HG03196 (cell line): Measurements from ENCODE around the gene MCC.
"Not testable (repeated sequence)": the region's sequence is repeated elsewhere in the genome, so short reads cannot be mapped to it uniquely, and the experiment has no call there.

Source experiments
- ATAC-seq: cut with Tn5 transposase; IDR thresholded peaks from one replicate; pipeline ENCODE4 v1.9.1; 2021; ENCODE audit not compliant: unreplicated experiment

Gene MCC

DNA sequence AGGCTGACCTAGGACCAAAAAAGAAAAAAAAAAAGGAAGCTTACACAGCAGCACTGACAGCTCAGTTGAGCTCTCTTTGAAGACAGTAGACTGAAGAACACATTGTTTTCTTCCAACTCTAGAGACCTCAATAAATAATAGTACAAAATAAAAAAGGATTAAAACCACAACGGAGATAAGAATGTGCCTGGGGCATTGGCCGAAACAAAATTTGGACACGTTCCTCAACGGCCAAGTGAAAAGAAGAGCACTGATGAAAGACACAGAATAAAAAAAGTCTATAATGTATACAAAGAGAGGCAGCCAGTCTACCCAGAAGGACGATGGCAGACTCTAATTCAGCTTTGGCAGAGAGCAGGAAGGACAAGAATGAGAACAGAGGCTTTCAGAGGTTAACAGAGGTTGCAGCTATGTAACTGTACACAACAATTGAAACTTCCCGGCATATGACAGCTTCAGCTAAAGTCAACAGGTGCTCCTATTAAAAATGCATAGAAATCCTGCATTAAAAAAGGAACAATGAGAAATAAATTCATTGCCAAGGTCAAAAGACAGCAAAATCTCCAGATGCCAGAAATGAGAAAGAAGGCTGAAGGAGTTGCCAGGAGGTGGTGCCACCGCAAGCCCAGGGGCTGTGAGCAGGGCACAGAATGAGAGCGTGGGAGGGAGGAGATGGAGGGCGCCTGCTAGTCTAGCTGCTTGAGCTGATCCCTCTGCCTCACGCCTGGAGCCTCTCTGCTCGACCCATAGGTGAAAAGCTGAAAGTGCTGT, 397.7 kb downstream of the MCC start:
- ATAC-seq, result no peak

DNA sequence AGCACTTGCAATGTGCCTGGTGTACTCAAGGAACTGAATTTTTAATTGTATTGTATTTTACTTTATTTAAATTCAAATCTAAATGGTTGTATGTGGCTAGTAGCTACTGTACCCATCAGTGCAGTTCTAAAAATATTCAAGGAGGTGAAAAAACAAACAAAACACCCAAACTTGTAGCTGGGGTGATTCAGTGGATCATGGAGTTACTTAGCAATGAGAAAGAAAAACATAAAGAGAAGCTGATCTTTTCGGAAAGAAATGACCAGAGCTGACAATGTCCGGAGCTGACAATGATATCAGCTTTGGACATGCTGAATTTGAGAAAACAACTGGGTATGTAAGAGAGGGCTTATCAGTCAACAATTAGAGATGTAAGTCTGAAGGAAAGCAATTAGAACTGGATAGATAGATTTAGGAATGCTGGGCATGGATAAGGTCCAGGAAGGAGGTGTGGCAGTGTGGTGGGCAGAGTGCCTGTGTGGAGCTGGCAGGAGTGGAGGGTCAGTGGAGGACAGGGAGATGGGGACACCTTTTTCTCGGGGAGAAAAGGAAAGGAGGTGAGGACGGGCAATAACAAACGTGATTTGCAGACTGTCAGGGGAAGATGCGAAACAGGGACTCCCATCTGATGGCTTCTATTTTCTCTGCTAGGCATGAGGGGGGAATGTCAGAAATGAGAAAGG, 398.5 kb downstream of the MCC start:
- no peak for ATAC-seq

DNA sequence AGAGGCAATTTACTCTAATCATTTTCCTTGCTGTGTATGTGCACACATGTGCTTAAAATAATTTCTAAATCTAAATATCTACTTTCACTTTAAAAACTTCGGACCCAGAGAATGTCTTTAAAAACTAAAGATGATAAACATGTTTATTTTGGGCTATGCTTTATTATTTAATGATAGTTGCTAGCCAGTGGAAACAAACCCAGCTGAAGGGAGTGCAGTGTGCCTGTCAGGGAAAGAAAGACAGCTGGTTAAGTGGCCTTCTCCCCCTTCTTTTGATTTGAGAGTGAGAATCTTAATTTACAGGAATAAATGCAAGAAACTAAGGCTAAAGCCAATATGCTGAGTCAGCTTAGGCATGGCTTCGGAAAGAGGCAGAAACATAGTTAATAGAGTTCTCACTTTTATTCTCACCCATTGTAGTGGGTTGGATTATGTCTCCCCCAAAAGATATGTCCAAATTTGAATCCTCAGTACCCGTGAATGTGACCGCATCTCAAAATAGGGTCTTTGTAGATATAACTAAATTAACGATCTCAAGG, 400.2 kb downstream of the MCC start:
- no peak for ATAC-seq

DNA sequence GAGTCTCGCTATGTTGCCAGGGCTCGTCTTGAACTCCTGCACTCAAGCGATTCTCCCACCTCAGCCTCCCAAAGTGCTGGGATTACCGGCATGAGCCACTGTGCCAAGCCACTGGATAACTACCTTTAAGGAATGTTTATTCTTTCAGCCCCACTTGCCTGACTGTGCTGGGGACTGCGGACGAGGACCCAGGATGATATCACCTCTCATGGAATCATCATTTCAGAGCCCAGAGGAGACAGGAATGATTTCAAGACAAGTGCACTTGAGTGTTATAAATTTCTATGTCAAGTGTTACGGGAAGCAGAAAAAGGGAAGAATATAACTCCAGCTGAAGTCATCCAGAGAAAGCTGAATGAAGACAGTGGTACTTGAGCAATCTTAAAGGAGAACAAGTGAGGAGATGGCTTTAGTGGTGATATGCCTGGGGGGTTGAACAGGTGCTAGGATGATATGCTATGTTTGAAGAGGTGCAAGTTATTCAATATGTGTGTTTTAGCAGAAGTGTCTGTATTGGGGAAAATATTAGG, 402.3 kb downstream of the MCC start:
- no peak for ATAC-seq

DNA sequence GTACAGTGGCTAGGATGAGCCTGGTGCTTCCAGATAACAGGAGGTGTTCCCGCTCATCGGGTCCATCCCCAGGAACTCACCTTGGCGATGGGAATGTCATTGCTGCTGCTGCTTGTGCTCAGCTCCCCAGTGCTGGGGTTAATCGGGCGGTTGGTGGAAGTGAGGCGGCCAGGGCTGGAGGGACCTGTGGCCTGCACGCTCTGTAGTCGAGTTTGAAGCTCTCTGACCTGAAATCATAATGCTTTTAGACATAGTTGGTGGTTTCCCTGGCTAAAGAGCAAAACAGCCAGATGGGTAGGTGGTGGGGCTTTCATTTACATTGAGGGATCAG, 403.2 kb downstream of the MCC start:
- no peak for ATAC-seq

DNA sequence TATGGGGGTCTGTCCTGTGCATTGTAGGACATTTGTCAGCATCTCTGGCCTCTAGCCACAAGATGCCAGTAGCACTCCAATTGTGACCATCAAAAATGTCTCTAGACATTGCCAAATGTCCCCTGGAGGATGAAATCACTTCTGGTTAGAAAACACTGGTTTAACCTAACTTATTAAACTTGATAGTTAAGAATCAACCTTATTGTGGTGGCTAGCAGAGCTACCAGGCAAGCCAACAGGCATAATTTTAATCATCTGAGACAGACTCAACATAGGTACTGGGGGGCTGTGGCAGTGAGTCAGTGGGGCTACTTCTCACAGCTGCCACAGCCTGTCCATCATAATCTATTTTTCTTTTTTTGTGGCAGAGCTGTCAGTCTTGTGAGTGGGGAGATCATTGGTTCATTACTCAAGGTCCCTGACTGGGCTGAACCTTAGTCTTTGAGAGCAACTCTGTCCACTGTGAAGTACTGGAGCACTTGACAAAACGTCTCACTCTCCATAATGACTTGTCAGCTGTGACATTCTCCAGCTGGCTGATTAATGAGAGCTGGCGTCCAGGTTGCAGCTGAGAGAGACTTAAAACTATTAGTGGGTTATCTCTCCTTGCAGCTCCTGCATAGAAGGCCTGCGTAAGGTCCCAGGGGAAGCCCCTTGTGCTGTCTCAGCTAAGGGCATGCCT, 403.7 kb downstream of the MCC start:
- no peak for ATAC-seq

DNA sequence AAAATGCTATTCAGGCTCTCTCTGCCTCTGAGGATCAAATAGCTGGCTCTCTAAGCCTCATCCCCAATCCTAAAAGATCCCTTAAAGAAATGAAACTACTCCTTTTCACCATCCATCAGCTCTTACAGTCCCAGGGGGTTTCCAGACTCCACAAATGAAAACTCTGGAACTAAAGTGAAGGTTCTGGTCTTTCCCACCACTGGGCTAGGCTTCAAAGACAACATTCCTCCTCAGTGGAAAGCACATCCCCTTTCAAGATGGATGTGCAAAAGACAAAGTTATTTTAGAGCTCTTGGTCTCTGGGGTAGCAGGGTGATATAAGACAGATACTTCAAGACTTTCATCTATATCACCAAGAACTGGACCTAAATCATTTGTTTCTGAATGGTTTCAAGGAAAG, 404.8 kb downstream of the MCC start:
- no peak for ATAC-seq

DNA sequence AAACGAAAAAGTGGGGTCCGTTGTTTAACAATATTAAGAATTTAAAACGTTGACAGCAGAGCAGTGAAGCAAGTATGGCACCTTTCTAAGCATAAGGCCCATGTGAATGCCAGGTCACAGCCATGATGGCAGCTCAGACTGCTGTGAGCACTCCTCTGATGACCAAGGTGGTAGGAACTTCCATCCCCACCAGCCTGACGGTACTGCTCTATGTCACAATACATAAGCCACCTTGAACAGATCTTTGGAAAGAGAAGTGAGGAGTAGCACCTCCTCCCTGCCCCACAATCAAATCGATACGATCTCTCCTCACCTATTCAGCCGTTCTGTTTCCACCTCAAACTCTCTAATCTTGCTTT, 405.7 kb downstream of the MCC start:
- ATAC-seq, result no peak

DNA sequence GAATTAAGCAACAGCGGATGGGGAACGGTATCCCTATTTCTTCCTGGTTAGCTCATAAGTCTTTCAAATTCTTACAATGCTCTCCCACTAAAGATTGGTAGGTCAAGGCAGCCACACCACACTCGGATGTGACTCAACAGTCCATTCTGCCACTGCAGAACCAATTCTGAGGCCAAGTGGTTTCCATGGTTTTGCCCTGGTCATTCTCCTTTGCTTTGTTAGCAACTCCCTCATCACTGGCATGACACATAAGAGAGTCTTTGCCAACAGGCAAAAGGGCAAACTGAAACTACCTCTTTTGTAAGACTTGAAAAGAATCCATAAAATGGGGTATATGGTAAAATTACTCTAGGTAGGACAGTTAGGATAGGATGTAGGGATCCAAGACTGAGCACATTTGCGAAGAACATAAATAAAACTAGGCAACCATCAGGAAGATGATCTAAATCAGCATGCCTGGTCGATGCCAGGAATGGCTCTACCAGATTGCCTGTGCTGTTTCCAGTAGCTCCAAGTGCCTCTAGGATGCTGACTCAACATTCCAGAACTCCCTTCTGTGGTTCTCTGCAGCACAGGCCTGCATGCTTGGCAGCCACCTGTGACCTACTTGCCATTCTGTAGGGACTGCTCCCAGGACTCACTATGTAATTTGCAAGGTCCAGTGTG, 406.2 kb downstream of the MCC start:
- ATAC-seq, result no peak

DNA sequence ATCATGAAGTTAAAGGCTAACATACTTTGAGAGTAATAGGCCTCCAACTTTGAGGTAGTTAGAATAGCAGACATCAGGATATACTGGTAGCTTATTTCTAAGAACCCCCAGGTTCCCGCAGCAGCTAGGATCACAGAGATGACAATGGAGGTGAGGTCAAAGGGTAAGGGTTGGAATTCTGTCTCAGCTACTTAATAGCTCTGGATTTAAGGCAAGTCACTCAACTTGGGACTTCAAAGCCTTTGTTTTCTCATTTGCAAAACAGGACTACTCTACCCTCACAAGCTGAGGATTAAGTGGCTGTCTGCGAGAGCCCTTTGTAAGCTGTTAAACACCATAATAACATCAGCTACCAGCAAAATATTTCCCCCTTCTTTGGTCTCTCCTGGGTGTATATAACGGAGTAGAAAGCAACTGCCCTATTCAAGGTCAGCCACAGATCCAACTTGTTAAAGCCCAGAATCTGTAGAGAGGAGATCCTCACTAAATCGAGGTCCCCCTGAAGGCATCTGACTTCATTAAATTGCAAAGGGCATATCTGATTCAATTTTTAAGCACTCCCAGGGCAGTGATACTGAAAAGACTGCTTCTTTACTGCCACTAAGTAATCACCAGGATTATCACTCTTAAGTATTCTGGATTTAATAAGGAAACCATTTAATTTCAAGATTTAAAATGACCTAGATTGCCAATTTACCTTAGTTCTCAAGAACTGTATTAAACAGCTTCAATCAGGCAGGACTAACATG, 407.0 kb downstream of the MCC start:
- no peak for ATAC-seq

DNA sequence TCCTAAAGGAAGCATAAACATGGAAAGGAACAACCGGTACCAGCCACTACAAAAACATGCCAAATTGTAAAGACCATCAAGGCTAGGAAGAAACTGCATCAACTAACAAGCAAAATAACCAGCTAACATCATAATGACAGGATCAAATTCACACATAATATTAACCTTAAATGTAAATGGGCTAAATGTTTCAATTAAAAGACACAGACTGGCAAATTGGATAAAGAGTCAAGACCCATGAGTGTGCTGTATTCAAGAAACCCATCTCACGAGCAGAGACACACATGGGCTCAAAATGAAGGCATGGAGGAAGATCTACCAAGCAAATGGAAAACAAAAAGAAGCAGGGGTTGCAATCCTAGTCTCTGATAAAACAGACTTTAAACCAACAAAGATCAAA, 411.6 kb downstream of the MCC start:
- ATAC-seq, result not testable (repeated sequence)

DNA sequence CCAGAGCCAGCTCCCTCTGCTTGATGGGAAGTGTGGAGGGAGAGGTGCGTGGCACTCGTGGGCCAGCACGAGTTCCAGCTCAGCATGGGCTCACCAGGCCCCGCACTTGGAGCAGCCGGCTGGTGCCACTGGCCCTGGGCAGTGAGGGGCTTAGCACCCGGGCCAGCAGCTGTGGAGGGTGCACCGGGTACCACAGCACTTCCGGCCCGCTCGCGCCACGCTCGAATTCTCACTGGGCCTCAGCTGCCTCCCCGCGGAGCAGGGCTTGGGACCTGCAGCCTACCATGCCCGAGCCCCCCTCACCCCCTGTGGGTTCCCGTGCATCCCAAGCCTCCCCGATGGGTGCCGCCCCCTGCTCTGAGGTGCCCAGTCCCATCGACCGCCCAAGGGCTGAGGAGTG, 413.2 kb downstream of the MCC start:
- no peak for ATAC-seq

DNA sequence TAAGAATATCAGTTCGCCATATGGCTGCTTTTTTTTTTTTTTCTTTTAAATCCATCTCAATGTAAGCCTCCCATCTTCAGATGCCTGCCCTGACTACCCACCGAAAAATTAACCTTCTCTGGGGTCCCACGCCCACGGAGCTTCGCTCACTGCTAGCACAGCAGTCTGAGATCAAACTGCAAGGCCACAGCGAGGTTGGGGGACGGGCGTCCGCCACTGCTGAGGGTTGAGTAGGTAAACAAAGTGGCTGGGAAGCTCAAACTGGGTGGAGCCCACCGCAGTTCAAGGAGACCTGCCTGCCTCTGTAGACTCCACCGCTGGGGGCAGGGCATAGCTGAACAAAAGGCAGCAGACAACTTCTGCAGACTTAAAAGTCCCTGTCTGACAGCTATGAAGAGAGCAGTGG, 414.6 kb downstream of the MCC start:
- ATAC-seq, result not testable (repeated sequence)

DNA sequence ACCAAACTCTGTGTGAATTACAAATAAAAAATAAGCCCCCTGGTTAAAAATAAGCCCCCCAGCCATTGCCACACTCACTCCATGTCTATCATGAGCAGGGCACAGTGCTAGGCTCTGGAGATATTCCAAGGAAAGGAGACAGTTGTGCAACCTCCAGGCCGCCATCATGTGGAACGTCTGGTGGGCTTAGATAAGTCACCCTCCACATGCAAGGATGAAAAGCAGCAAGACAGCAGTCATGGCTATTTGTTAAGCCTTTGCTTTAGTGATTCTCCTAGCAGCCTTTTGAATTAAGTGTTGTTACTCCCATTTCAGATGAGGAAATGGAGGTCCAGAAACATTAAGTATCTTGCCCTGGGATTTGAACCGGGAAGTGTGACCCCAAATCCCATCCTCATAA, 416.9 kb downstream of the MCC start:
- no peak for ATAC-seq

DNA sequence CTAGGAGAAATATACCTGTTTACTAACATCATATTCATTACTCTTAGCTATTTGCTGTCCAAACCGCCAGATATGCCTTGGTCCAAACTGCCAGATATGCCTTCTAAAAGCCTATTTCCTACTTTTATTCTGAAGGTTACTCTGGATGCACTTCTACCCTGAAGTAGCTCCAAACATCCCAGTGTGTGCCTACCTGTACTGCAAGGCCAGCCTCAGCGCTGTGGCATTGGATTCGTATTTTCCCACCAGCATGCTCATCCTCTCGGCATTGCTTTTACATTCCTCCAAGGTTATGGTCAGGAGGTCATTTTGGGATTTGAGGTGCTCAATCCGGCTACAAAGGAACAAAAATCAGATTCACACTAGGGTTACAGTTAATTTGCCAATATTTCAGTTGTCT, 417.4 kb downstream of the MCC start:
- ATAC-seq, result no peak

DNA sequence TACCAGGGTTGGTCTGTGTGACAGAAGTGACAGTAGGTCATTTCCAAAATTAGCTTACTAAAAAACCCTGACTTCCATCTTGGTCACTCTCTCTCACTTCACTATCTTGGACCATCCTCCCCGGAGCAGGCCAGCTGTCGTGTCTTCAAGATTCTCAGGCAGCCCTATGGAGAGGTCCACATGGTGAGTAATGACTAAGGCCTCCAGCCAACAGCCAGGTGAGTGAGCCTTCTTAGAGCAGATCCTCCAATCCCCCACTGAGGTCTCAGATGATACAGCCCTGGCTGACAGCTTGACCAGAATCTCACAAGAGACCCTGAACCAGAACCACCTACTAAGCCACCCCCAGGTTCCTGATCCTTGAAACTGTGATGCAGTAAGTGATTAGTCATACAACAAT, 419.7 kb downstream of the MCC start:
- ATAC-seq, result no peak

DNA sequence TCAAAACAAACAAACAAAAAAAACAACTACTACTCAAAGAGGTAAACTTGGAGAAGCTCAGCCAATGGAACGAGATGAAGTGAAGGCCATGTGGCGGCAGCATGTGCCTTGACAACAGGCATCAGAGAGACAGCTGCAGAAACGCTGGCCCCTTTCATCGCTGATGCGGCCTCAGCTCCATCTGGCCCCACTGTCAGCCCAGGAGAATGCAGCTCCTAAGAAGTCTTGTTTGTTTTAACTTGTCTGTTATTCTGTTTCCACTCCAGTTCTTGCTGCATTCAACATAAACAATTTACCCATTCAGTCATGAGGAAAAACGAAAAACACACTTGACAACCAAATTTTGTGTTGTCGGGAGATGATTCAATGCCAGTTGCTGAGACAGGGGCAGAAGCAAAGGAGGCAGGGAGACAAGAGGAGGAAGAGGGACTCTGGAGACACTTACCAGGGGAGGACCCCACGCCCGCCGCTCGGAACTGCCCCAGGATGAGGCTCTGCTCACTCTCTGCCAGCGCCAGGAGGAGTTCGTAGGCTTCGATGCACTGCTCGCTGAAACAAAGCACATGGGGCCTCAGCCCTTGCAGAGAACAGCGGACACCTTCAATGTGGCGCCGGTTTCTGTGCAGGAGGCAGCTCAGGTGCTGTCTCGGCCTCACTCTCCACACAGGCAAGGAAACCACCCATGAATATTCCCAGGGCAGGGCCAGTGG, 420.5 kb downstream of the MCC start:
- ATAC-seq, result no peak

DNA sequence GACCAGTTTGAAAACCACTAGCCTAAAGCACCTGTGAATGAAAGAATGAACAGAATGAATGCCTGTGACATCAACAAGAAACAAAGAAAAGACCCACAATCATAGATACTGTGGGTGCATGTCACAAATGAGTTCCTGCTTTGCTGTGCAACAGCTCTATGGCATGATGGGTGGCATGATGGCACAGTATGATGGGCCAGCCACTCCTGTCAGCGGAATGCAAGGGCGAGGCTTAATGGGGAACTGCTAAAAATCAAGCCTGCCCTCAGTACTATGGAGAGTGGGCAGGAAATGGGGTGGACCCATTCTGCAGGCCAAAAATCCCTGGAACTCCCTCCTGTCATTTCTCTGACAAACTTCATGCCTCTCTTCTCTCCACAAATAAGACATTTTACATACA, 422.6 kb downstream of the MCC start:
- no peak for ATAC-seq

DNA sequence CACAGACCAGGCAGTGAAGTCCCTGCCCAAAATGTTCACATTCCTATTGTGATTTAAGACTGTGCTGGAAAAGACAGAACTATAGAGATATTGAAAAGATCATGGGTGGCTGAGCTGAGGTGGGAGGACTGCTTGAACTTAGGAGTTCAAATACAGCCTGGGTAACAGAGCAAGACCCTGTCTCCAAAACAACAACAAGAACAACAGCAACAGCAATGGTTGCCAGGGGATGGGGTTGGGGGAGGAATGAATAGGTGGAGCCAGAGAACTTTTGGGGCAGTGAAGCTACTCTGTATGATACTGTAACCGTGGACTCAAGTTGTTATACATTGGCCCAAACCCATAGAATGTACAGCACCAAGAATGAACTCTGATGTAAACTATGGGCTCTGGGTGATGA, 423.4 kb downstream of the MCC start:
- ATAC-seq, result no peak

DNA sequence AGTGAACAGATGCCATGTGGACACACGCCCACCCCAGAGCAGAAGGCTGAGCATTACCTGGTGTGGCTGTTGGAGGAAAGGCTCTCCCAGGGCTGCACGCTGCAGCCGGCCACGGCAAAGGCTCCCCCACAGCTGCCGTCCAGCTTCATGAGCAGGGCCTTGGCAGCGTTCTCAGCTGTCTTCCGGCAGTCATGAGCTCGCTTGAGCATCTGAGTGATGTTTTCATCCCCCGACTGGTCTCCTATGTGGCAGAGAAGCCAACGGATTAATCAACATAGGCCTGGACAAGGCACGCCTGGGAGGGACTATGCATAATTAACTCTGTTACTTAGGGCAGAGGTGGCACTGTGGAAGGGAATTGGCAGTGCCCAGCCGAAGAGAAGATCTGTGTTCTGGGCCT, 424.3 kb downstream of the MCC start:
- ATAC-seq, result no peak
